NCI-H2107 treated with DMSO at 0.1 percent for 48 hours (cell line): ENCODE measurements around the gene ZNF549.
A peak's percentile ranks its signal among the peaks of the same experiment; 100 is the strongest.

Source experiments
- DNase-seq: peaks from one replicate; lab custom pipeline; 2025; ENCODE audit not compliant: unreplicated experiment; lab: John Stamatoyannopoulos, UW

ZNF549 gene

GRCh38 chr19:57566396-57567265 lies 39.5 kb downstream of the ZNF549 start:
- DNase-seq, result no peak

- DNase-seq, result no peak
Measured at GRCh38 chr19:57570707-57571106, 43.6 kb downstream of the ZNF549 start.

- no peak for DNase-seq
Measured at GRCh38 chr19:57572415-57572947, 45.3 kb downstream of the ZNF549 start.

- no peak for DNase-seq
Measured at GRCh38 chr19:57576661-57577060, 49.5 kb downstream of the ZNF549 start.

- peak; percentile 88 for DNase-seq
Measured at GRCh38 chr19:57578487-57579205, 51.5 kb downstream of the ZNF549 start, which contains the start of gene ZNF416. ZNF416 (minus strand) TSS chr19:57578911; CDS start chr19:57578704, 207 bp downstream.

GRCh38 chr19:57583104-57583520 lies 56.0 kb downstream of the ZNF549 start:
- DNase-seq, result no peak

- DNase-seq, result peak; percentile 70
Measured at GRCh38 chr19:57583521-57584416, 56.6 kb downstream of the ZNF549 start, which contains the start of gene ZIK1. ZIK1 (plus strand) TSS chr19:57584145; CDS start chr19:57584357, 212 bp downstream.

GRCh38 chr19:57587529-57587928 lies 60.4 kb downstream of the ZNF549 start:
- DNase-seq, result no peak

GRCh38 chr19:57599377-57599760 lies 72.2 kb downstream of the ZNF549 start:
- no peak for DNase-seq

GRCh38 chr19:57599761-57600383 lies 72.7 kb downstream of the ZNF549 start, which contains the start of gene ZNF530:
ZNF530 (plus strand) TSS chr19:57599885; CDS start chr19:57604346, 4,461 bp downstream.
- DNase-seq, result peak; percentile 51

- no peak for DNase-seq
Measured at GRCh38 chr19:57606931-57607330, 79.8 kb downstream of the ZNF549 start.
